ENCODE measurements around the gene WDR1. TPM values are rescaled to one million over a fixed set of nuclear protein-coding genes. Genes with fewer than 3 reads are reported as not detected.

Gene WDR1
- total RNA-seq, 5 donors from 2014 or later (not counting 1 experiment from before 2014, with no cell fraction given), result 268 to 308 (median 304) TPM

GRCh38 chr4:10079912-10080588 is 36.5 kb downstream of the WDR1 start:
- Histone ChIP-seq H3K4me1 (ENCODE audit: control insufficient read depth in 1 of 2, extremely low read depth in 1 of 2, insufficient read depth in 2 of 2, low read length in 2 of 2) (no peaks in the 10 kb centered on the region), H3K4me3 (ENCODE audit: control insufficient read depth in 1 of 2, extremely low read depth in 1 of 2, low read length in 1 of 2) (no peak overlapping the region), H3K27ac (ENCODE audit: low read length) (no peak overlapping the region), H3K27me3 (replicated peaks in 1 of 2; ENCODE audit: control insufficient read depth in 2 of 2, extremely low read depth in 1 of 2, insufficient read depth in 2 of 2, low read length in 1 of 2) (no peaks in the 10 kb centered on the region), H3K9me3 (no peaks in the 10 kb centered on the region), H3K36me3 (ENCODE audit: control insufficient read depth in 2 of 2, extremely low read depth in 1 of 2, insufficient read depth in 1 of 2, low read length in 1 of 2) (peaks cover 49 to 100% of the 10 kb centered on the region in 2 donors)
- ChIA-PET POLR2A (no interaction called here), CTCF (no interaction called here)
- H3K27ac Mint-ChIP-seq, result no peak overlapping the region
- WGBS (ENCODE audit: insufficient coverage), result 98% methylated on average over 7 of the region's 8 CpGs
- peaks cover 0 to 11% (median 0%) of the 10 kb centered on the region in 3 donors for H3K4me1 Mint-ChIP-seq
- no peak for ATAC-seq (replicated peaks in 1 of 4)
- H3K9me3 Mint-ChIP-seq, result no peaks in the 10 kb centered on the region
- peaks cover 51% of the 10 kb centered on the region for H3K36me3 Mint-ChIP-seq
- DNase-seq, result peak in 2 of 35 experiments; percentile 4 to 8
- H3K27me3 Mint-ChIP-seq, result no peaks in the 10 kb centered on the region
- H3K4me3 Mint-ChIP-seq, result no peak overlapping the region

- POLR2A ChIA-PET, result no interaction called here
- no peak for ATAC-seq (replicated peaks in 1 of 4)
Observed at GRCh38 chr4:10079256-10079655, 37.3 kb downstream of the WDR1 start.

GRCh38 chr4:10078481-10079233 is 37.9 kb downstream of the WDR1 start:
- no peak overlapping the region for H3K4me3 Mint-ChIP-seq
- POLR2A ChIA-PET, result no interaction called here
- Histone ChIP-seq H3K27ac (ENCODE audit: low read length) (no peak overlapping the region), H3K4me3 (ENCODE audit: control insufficient read depth in 1 of 2, extremely low read depth in 1 of 2, low read length in 1 of 2) (no peak overlapping the region), H3K27me3 (replicated peaks in 1 of 2; ENCODE audit: control insufficient read depth in 2 of 2, extremely low read depth in 1 of 2, insufficient read depth in 2 of 2, low read length in 1 of 2) (no peaks in the 10 kb centered on the region), H3K36me3 (ENCODE audit: control insufficient read depth in 2 of 2, extremely low read depth in 1 of 2, insufficient read depth in 1 of 2, low read length in 1 of 2) (peaks cover 50 to 100% of the 10 kb centered on the region in 2 donors), H3K9me3 (no peaks in the 10 kb centered on the region), H3K4me1 (ENCODE audit: control insufficient read depth in 1 of 2, extremely low read depth in 1 of 2, insufficient read depth in 2 of 2, low read length in 2 of 2) (no peaks in the 10 kb centered on the region)
- DNase-seq (peak in 2 of 35 experiments; percentile 11), ATAC-seq (replicated peaks in 1 of 4) (no peak)
- peaks cover 0 to 9% (median 1%) of the 10 kb centered on the region in 3 donors for H3K4me1 Mint-ChIP-seq
- CTCF ChIA-PET, result interaction anchor here in 1 of 2 donors (0.6 kb wide), 1 partner anchor 460 kb away, joined by 3 read pairs; no protein-coding TSS in a partner anchor
- 98% methylated on average over 17 of the region's 26 CpGs for WGBS (ENCODE audit: insufficient coverage)
- H3K9me3 Mint-ChIP-seq, result no peaks in the 10 kb centered on the region
- H3K36me3 Mint-ChIP-seq, result peaks cover 58% of the 10 kb centered on the region
- no peaks in the 10 kb centered on the region for H3K27me3 Mint-ChIP-seq
- no peak overlapping the region for H3K27ac Mint-ChIP-seq

More at GRCh38 chr4:10079256-10079655, 37.3 kb downstream of the WDR1 start:
- CTCF ChIA-PET, result no interaction called here
- Histone ChIP-seq H3K36me3 (ENCODE audit: control insufficient read depth in 2 of 2, extremely low read depth in 1 of 2, insufficient read depth in 1 of 2, low read length in 1 of 2) (peaks cover 51 to 100% of the 10 kb centered on the region in 2 donors), H3K4me1 (ENCODE audit: control insufficient read depth in 1 of 2, extremely low read depth in 1 of 2, insufficient read depth in 2 of 2, low read length in 2 of 2) (no peaks in the 10 kb centered on the region), H3K27me3 (replicated peaks in 1 of 2; ENCODE audit: control insufficient read depth in 2 of 2, extremely low read depth in 1 of 2, insufficient read depth in 2 of 2, low read length in 1 of 2) (no peaks in the 10 kb centered on the region), H3K27ac (ENCODE audit: low read length) (no peak overlapping the region), H3K9me3 (no peaks in the 10 kb centered on the region), H3K4me3 (ENCODE audit: control insufficient read depth in 1 of 2, extremely low read depth in 1 of 2, low read length in 1 of 2) (no peak overlapping the region)
- no peak overlapping the region for H3K4me3 Mint-ChIP-seq
- peaks cover 53% of the 10 kb centered on the region for H3K36me3 Mint-ChIP-seq
- WGBS (ENCODE audit: insufficient coverage), result 92% methylated on average over 14 of the region's 15 CpGs
- H3K4me1 Mint-ChIP-seq, result peaks cover 0 to 9% (median 1%) of the 10 kb centered on the region in 3 donors
- H3K27ac Mint-ChIP-seq, result no peak overlapping the region
- no peak for DNase-seq
- no peaks in the 10 kb centered on the region for H3K9me3 Mint-ChIP-seq
- no peaks in the 10 kb centered on the region for H3K27me3 Mint-ChIP-seq

GRCh38 chr4:10077483-10078335 is 38.9 kb downstream of the WDR1 start:
- peak overlapping the region in 1 of 2 donors; percentile 64 for H3K27ac Mint-ChIP-seq
- ATAC-seq (replicated peaks in 1 of 4) (no peak), DNase-seq (peak in 2 of 35 experiments; percentile 4 to 15)
- H3K27ac ChIP-seq (ENCODE audit: low read length), result no peak overlapping the region
- H3K9me3 ChIP-seq, result no peaks in the 10 kb centered on the region
- ChIA-PET POLR2A (no interaction called here), CTCF (interaction anchor here in 1 of 2 donors (0.6 kb wide), 1 partner anchor 460 kb away, joined by 3 read pairs; no protein-coding TSS in a partner anchor)
- H3K4me1 Mint-ChIP-seq, result peaks cover 0 to 9% (median 1%) of the 10 kb centered on the region in 3 donors
- H3K4me3 Mint-ChIP-seq, result no peak overlapping the region
- no peaks in the 10 kb centered on the region for H3K4me1 ChIP-seq (ENCODE audit: control insufficient read depth in 1 of 2, extremely low read depth in 1 of 2, insufficient read depth in 2 of 2, low read length in 2 of 2)
- H3K4me3 ChIP-seq (ENCODE audit: control insufficient read depth in 1 of 2, extremely low read depth in 1 of 2, low read length in 1 of 2), result no peak overlapping the region
- no peaks in the 10 kb centered on the region for H3K27me3 ChIP-seq (replicated peaks in 1 of 2; ENCODE audit: control insufficient read depth in 2 of 2, extremely low read depth in 1 of 2, insufficient read depth in 2 of 2, low read length in 1 of 2)
- peaks cover 40 to 96% of the 10 kb centered on the region in 2 donors for H3K36me3 ChIP-seq (ENCODE audit: control insufficient read depth in 2 of 2, extremely low read depth in 1 of 2, insufficient read depth in 1 of 2, low read length in 1 of 2)
- WGBS (ENCODE audit: insufficient coverage), result 93% methylated on average over 32 of the region's 38 CpGs
- H3K27me3 Mint-ChIP-seq, result no peaks in the 10 kb centered on the region
- H3K9me3 Mint-ChIP-seq, result no peaks in the 10 kb centered on the region
- peaks cover 61% of the 10 kb centered on the region for H3K36me3 Mint-ChIP-seq

- peaks cover 37 to 94% of the 10 kb centered on the region in 2 donors for H3K36me3 ChIP-seq (ENCODE audit: control insufficient read depth in 2 of 2, extremely low read depth in 1 of 2, insufficient read depth in 1 of 2, low read length in 1 of 2)
- H3K4me3 ChIP-seq (ENCODE audit: control insufficient read depth in 1 of 2, extremely low read depth in 1 of 2, low read length in 1 of 2), result no peak overlapping the region
- ChIA-PET CTCF (interaction anchor here in 1 of 2 donors (0.7 kb wide), 1 partner anchor 164 kb away, joined by 4 read pairs; no protein-coding TSS in a partner anchor), POLR2A (no interaction called here)
- H3K4me3 Mint-ChIP-seq, result no peak overlapping the region
- no peaks in the 10 kb centered on the region for H3K4me1 ChIP-seq (ENCODE audit: control insufficient read depth in 1 of 2, extremely low read depth in 1 of 2, insufficient read depth in 2 of 2, low read length in 2 of 2)
- no peaks in the 10 kb centered on the region for H3K9me3 ChIP-seq
- H3K27me3 ChIP-seq (replicated peaks in 1 of 2; ENCODE audit: control insufficient read depth in 2 of 2, extremely low read depth in 1 of 2, insufficient read depth in 2 of 2, low read length in 1 of 2), result no peaks in the 10 kb centered on the region
- no peaks in the 10 kb centered on the region for H3K9me3 Mint-ChIP-seq
- H3K36me3 Mint-ChIP-seq, result peaks cover 56% of the 10 kb centered on the region
- peaks cover 0 to 9% (median 1%) of the 10 kb centered on the region in 3 donors for H3K4me1 Mint-ChIP-seq
- no peak overlapping the region for H3K27ac Mint-ChIP-seq
- DNase-seq (peak in 1 of 35 experiments; percentile 19), ATAC-seq (replicated peaks in 1 of 4) (no peak)
- no peaks in the 10 kb centered on the region for H3K27me3 Mint-ChIP-seq
- 100% methylated on average over 6 of the region's 9 CpGs for WGBS (ENCODE audit: insufficient coverage)
- H3K27ac ChIP-seq (ENCODE audit: low read length), result no peak overlapping the region
Observed at GRCh38 chr4:10077076-10077475, 39.5 kb downstream of the WDR1 start.

- Mint-ChIP-seq H3K36me3 (peaks cover 51% of the 10 kb centered on the region), H3K4me3 (no peak overlapping the region), H3K4me1 (peaks cover 0 to 9% (median 1%) of the 10 kb centered on the region in 3 donors), H3K27me3 (no peaks in the 10 kb centered on the region), H3K27ac (no peak overlapping the region), H3K9me3 (no peaks in the 10 kb centered on the region)
- Histone ChIP-seq H3K27me3 (replicated peaks in 1 of 2; ENCODE audit: control insufficient read depth in 2 of 2, extremely low read depth in 1 of 2, insufficient read depth in 2 of 2, low read length in 1 of 2) (no peaks in the 10 kb centered on the region), H3K4me3 (ENCODE audit: control insufficient read depth in 1 of 2, extremely low read depth in 1 of 2, low read length in 1 of 2) (no peak overlapping the region), H3K4me1 (ENCODE audit: control insufficient read depth in 1 of 2, extremely low read depth in 1 of 2, insufficient read depth in 2 of 2, low read length in 2 of 2) (no peaks in the 10 kb centered on the region), H3K9me3 (no peaks in the 10 kb centered on the region), H3K36me3 (ENCODE audit: control insufficient read depth in 2 of 2, extremely low read depth in 1 of 2, insufficient read depth in 1 of 2, low read length in 1 of 2) (peaks cover 36 to 83% of the 10 kb centered on the region in 2 donors), H3K27ac (ENCODE audit: low read length) (no peak overlapping the region)
- DNase-seq (peak in 2 of 35 experiments; percentile 3 to 13), ATAC-seq (replicated peaks in 1 of 4) (peak in 1 of 4 experiments; percentile 21)
- CTCF ChIA-PET, result interaction anchor here in 1 of 2 donors (0.7 kb wide), 1 partner anchor 192 kb away, joined by 4 read pairs; no protein-coding TSS in a partner anchor
- POLR2A ChIA-PET, result no interaction called here
- WGBS (ENCODE audit: insufficient coverage), result 89% methylated on average over 8 of the region's 11 CpGs
Observed at GRCh38 chr4:10075953-10076391, 40.6 kb downstream of the WDR1 start.

All from T-cell (primary cell).